K562 (cell line): ENCODE measurements around the gene CCL8. TPM values are rescaled to one million over a fixed set of nuclear protein-coding genes. Genes with fewer than 3 reads are reported as not detected.

Experiments used
- ATAC-seq: fragments of 200-7000 bp; cut with Tn5 transposase; 3 replicates; pipeline ENCODE4 v1.9.1; 2020; ENCODE audit warnings: moderate library complexity
- BruUV-seq: library from RNA; stranded (reverse); fragments of 400-500 nt; replicated peaks from 2 replicates; lab custom pipeline; 2021; lab: Mats Ljungman, UMichigan
- CTCF ChIA-PET: fragments of 300-600 bp; formaldehyde crosslinking; extraction: SDS; loops from one replicate; lab custom pipeline; 2021; ENCODE audit warnings: low intra/inter-chr PET ratio; lab: Yijun Ruan, JAX
- POLR2A ChIA-PET: fragments of 300-600, 350-650 bp; sonication (Branson Sonifier 250); formaldehyde crosslinking; extraction: SDS; loops from one replicate; lab custom pipeline; 2021; ENCODE audit warnings: antibody characterized with exemption, inconsistent platforms; lab: Yijun Ruan, JAX
- DNase-seq, 4 experiments: peaks; one replicate each; pipeline versions ENCODE4 v3.0.0 to v3.0.0-alpha.2; 2011 to 2018; ENCODE audit warnings: low spot score in 3 of 4, mixed read lengths in 3 of 4; ENCODE audit errors: extremely low read depth in 1 of 4
- FAIRE-seq: peaks from 2 replicates; lab custom pipeline; 2011; peaks lifted over from hg19 to GRCh38; lab: Jason Lieb, UNC
- H2AFZ ChIP-seq: 2 replicates; pipeline ENCODE4 v1.6.0; 2011; ENCODE audit warnings: low read depth, low read length, control low read depth, inconsistent platforms
- H3K27ac ChIP-seq: fragments of 200-600 bp; 3 replicates; pipeline ENCODE4 v1.8.0; 2011; ENCODE audit warnings: low read depth, mild to moderate bottlenecking, control low read depth, inconsistent platforms, low read length, moderate library complexity, mixed read lengths; ENCODE audit errors: extremely low read depth
- H3K27me3 ChIP-seq, 2 experiments: fragments of 300-600 bp in 1 of 2; 2 replicates in 1 of 2; 3 replicates in 1 of 2; pipeline versions ENCODE4 v1.6.0 to v1.8.0; 2011; ENCODE audit warnings: inconsistent platforms in 2 of 2, low read length in 2 of 2, mild to moderate bottlenecking in 1 of 2, mixed read lengths in 1 of 2, moderate library complexity in 1 of 2; ENCODE audit not compliant: control insufficient read depth in 2 of 2, insufficient read depth in 2 of 2
- H3K36me3 ChIP-seq: fragments of 300-600 bp; 3 replicates; pipeline ENCODE4 v1.8.0; 2011; ENCODE audit warnings: mild to moderate bottlenecking, low read length, inconsistent platforms; ENCODE audit not compliant: control insufficient read depth, insufficient read depth
- H3K4me1 ChIP-seq, 2 experiments: fragments of 200-600 bp in 1 of 2; replicated peaks in 1 of 2; 2 replicates in 1 of 2; 3 replicates in 1 of 2; pipeline versions ENCODE4 v1.5.1 to v1.8.0; 2011; ENCODE audit warnings: inconsistent platforms in 2 of 2, low read length in 2 of 2, mild to moderate bottlenecking in 1 of 2, mixed read lengths in 1 of 2, moderate library complexity in 1 of 2; ENCODE audit not compliant: control insufficient read depth in 2 of 2, insufficient read depth in 2 of 2
- H3K4me2 ChIP-seq: 2 replicates; pipeline ENCODE4 v1.6.1; 2011; ENCODE audit warnings: low read length, control low read depth, inconsistent platforms, mixed read lengths; ENCODE audit not compliant: insufficient read depth
- H3K4me3 ChIP-seq: fragments of 200-600 bp; sonication (generic), shearing (Covaris generic); 2 replicates; pipeline ENCODE4 v1.5.1; 2016; ENCODE audit warnings: control low read depth, inconsistent platforms
- H3K79me2 ChIP-seq: fragments of 200-600 bp; 3 replicates; pipeline ENCODE4 v1.8.0; 2011; ENCODE audit warnings: low read length, inconsistent platforms; ENCODE audit not compliant: control insufficient read depth, insufficient read depth
- H3K9ac ChIP-seq, 2 experiments: 2 replicates each; pipeline versions ENCODE4 v1.6.0 to v1.6.1; 2011; ENCODE audit warnings: low read depth in 2 of 2, low read length in 2 of 2, control low read depth in 1 of 2, inconsistent platforms in 1 of 2, mild to moderate bottlenecking in 1 of 2, mixed read lengths in 1 of 2; ENCODE audit not compliant: insufficient read depth in 1 of 2
- H3K9me1 ChIP-seq: one replicate; pipeline ENCODE4 v1.6.0; 2011; ENCODE audit warnings: inconsistent platforms, mild to moderate bottlenecking, low read length, moderate library complexity; ENCODE audit not compliant: control insufficient read depth, insufficient read depth
- H3K9me3 ChIP-seq: replicated peaks from 2 replicates; pipeline ENCODE4 v1.5.1; 2011; ENCODE audit warnings: low read depth, low read length, inconsistent platforms; ENCODE audit not compliant: control insufficient read depth, insufficient read depth
- H4K20me1 ChIP-seq: replicated peaks from 2 replicates; pipeline ENCODE4 v1.6.1; 2011; ENCODE audit warnings: low read length, inconsistent platforms, mixed read lengths; ENCODE audit not compliant: control insufficient read depth, insufficient read depth
- CBFB ChIP-seq: sonication (generic); formaldehyde crosslinking; IDR thresholded peaks from 2 replicates; pipeline ENCODE4 v1.4.0; 2020; ENCODE audit warnings: mild to moderate bottlenecking, missing genetic modification reagents
- ELF2 ChIP-seq: fragments of 250-450 bp; sonication (Bioruptor Pico); IDR thresholded peaks from 2 replicates; pipeline ENCODE4 v1.5.0; 2021; ENCODE audit warnings: mild to moderate bottlenecking
- ETV6 ChIP-seq, 3 experiments: fragments of 150-350 bp in 1 of 3; sonication (generic) in 1 of 3; formaldehyde crosslinking in 1 of 3; IDR thresholded peaks; 2 replicates each; pipeline versions ENCODE4 v1.6.1 to v1.8.0; 2014 to 2022; ENCODE audit warnings: borderline replicate concordance in 2 of 3, low read depth in 2 of 3, antibody characterized with exemption in 1 of 3, low read length in 1 of 3, mild to moderate bottlenecking in 1 of 3, missing genetic modification reagents in 1 of 3
- JUNB ChIP-seq: fragments of 450-650 bp; formaldehyde crosslinking; conservative IDR thresholded peaks from 2 replicates; pipeline ENCODE4 v1.4.0; 2020; ENCODE audit warnings: mild to moderate bottlenecking
- NBN ChIP-seq: fragments of 450-650 bp; IDR thresholded peaks from 2 replicates; pipeline ENCODE4 v1.6.1; 2016; ENCODE audit warnings: low read depth, mild to moderate bottlenecking
- TAF7 ChIP-seq: fragments of 450-650 bp; IDR thresholded peaks from 2 replicates; pipeline ENCODE4 v1.6.1; 2016; ENCODE audit warnings: missing genetic modification characterization, missing compliant biosample characterization
- ZNF140 ChIP-seq: fragments of 250-450 bp; sonication (Bioruptor Pico); IDR thresholded peaks from 2 replicates; pipeline ENCODE4 v1.8.0; 2021; ENCODE audit warnings: moderate library complexity, mild to moderate bottlenecking, inconsistent platforms
- WGBS: fragments of 100-300 bp; shearing (Covaris generic); methylation state at CpG from one replicate; pipeline ENCODE4 v1.1.6; 2016; ENCODE audit warnings: low coverage, mixed read lengths; ENCODE audit not compliant: insufficient coverage; ENCODE audit errors: missing lambda C conversion rate; 5-methylcytosine and 5-hydroxymethylcytosine counted together
- in situ Hi-C: fragments of 300-500 bp; cut with MboI; formaldehyde crosslinking; loops from 4 replicates; pipeline ENCODE4 v1.15.0; 2018; ENCODE audit warnings: inconsistent platforms, mixed read lengths
- intact Hi-C: fragments of 100-400 bp; cut with micrococcal nuclease; formaldehyde crosslinking; loops from 2 replicates; pipeline ENCODE4 v1.14.2; 2022
- polyA plus RNA-seq, 8 experiments: library from polyadenylated mRNA; depleted of rRNA in 4 of 8; stranded (reverse) in 5 of 8; unstranded in 3 of 8; fragments of >200 nt; fragmentation: Nextera tagmentation in 2 of 8; fragmentation: Illumina TruSeq in 1 of 8; extraction: Ambion mirVana in 2 of 8; extraction: Trizol in 1 of 8; gene quantifications; 2 replicates each; pipeline versions ENCODE4 v1.2.1 to v1.2.3, GENCODE V29; 2011 to 2014; ENCODE audit warnings: inconsistent platforms in 1 of 8, missing spikeins in 1 of 8
- total RNA-seq, 7 experiments: library from RNA; depleted of rRNA in 6 of 7; stranded (reverse); fragments of >200 nt in 6 of 7; fragmentation: Illumina TruSeq in 2 of 7; extraction: Trizol in 2 of 7; gene quantifications; 2 replicates each; pipeline versions ENCODE4 v1.2.1 to v1.2.3, GENCODE V29; 2011 to 2021; ENCODE audit warnings: low replicate concordance in 1 of 7
- TF ChIP-seq, protein P1 (sequence below): sonication (generic); formaldehyde crosslinking; IDR thresholded peaks from 2 replicates; pipeline ENCODE4 v1.8.1; 2022; ENCODE audit warnings: missing genetic modification reagents
- TF ChIP-seq, protein P2 (sequence below): fragments of 250-450 bp; sonication (Bioruptor Pico); IDR thresholded peaks from 2 replicates; pipeline ENCODE4 v1.4.0; 2020
- TF ChIP-seq, protein P3 (sequence below): fragments of 450-650 bp; IDR thresholded peaks from 2 replicates; pipeline ENCODE4 v1.6.1; 2018; ENCODE audit not compliant: partially characterized antibody

Gene CCL8
- total and polyA plus RNA-seq, 9 of the 15 experiments (the other 6 are each of a cell fraction or from before 2014, with no cell fraction given): 0.06 TPM; not detected in 8

DNA sequence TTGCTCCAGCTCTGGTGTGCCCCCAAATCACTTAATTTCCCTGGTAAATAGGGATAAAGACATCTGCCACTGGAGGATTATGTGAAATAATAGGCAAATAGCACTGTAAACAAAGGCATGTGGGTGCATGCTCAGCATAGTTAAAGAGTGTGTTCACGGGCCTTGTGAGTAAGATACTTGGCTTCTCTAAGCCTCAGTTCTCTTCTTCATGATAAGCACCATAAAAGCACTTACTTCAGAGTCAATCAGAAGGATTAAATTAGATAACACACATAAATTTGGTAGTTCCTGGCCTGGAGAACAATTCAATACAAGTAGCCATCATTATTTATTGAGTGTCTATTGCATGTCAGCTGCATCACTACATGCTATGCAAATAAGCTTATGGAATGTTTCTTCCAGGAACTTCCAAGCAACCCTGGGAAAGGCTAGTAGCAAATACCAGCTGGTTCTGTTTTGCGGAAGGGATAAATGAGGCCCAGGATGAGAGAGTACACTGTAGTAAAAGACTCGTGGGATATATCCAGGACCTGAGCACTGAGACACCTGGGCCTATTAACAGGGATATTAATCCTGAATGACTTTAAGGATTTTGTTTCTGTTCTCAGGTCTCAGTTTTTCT is 19.2 kb upstream of the CCL8 start:
- no peaks in the 10 kb centered on the region for H3K9me3 ChIP-seq
- ATAC-seq: no peak
- H3K9ac ChIP-seq: no peak overlapping the region
- WGBS: 9% methylated on average over 3 of the region's 3 CpGs
- no peak for DNase-seq
- BruUV-seq: no TSS peak
- H3K79me2 ChIP-seq: no peaks in the 10 kb centered on the region
- CTCF ChIA-PET: no interaction called here
- no peak overlapping the region for H3K27ac ChIP-seq
- TF ChIP-seq NBN (no peak), TAF7 (tag) (no peak), ZNF140 (CRISPR knock-in tag) (no peak), JUNB (CRISPR knock-in tag) (no peak), CBFB (CRISPR knock-in tag) (no peak), ETV6 (IDR thresholded peaks at IDR 0.05; ENCODE audit: borderline replicate concordance in 1 of 2, low read depth in 2 of 2, low read length in 1 of 2) (no peak), ETV6 (CRISPR knock-in tag; IDR thresholded peaks at IDR 0.05; ENCODE audit: borderline replicate concordance) (no peak), ELF2 (CRISPR knock-in tag) (no peak)
- TF ChIP-seq, protein P1, sequence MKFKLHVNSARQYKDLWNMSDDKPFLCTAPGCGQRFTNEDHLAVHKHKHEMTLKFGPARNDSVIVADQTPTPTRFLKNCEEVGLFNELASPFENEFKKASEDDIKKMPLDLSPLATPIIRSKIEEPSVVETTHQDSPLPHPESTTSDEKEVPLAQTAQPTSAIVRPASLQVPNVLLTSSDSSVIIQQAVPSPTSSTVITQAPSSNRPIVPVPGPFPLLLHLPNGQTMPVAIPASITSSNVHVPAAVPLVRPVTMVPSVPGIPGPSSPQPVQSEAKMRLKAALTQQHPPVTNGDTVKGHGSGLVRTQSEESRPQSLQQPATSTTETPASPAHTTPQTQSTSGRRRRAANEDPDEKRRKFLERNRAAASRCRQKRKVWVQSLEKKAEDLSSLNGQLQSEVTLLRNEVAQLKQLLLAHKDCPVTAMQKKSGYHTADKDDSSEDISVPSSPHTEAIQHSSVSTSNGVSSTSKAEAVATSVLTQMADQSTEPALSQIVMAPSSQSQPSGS (CRISPR knock-in tag): no peak
- TF ChIP-seq, protein P2, sequence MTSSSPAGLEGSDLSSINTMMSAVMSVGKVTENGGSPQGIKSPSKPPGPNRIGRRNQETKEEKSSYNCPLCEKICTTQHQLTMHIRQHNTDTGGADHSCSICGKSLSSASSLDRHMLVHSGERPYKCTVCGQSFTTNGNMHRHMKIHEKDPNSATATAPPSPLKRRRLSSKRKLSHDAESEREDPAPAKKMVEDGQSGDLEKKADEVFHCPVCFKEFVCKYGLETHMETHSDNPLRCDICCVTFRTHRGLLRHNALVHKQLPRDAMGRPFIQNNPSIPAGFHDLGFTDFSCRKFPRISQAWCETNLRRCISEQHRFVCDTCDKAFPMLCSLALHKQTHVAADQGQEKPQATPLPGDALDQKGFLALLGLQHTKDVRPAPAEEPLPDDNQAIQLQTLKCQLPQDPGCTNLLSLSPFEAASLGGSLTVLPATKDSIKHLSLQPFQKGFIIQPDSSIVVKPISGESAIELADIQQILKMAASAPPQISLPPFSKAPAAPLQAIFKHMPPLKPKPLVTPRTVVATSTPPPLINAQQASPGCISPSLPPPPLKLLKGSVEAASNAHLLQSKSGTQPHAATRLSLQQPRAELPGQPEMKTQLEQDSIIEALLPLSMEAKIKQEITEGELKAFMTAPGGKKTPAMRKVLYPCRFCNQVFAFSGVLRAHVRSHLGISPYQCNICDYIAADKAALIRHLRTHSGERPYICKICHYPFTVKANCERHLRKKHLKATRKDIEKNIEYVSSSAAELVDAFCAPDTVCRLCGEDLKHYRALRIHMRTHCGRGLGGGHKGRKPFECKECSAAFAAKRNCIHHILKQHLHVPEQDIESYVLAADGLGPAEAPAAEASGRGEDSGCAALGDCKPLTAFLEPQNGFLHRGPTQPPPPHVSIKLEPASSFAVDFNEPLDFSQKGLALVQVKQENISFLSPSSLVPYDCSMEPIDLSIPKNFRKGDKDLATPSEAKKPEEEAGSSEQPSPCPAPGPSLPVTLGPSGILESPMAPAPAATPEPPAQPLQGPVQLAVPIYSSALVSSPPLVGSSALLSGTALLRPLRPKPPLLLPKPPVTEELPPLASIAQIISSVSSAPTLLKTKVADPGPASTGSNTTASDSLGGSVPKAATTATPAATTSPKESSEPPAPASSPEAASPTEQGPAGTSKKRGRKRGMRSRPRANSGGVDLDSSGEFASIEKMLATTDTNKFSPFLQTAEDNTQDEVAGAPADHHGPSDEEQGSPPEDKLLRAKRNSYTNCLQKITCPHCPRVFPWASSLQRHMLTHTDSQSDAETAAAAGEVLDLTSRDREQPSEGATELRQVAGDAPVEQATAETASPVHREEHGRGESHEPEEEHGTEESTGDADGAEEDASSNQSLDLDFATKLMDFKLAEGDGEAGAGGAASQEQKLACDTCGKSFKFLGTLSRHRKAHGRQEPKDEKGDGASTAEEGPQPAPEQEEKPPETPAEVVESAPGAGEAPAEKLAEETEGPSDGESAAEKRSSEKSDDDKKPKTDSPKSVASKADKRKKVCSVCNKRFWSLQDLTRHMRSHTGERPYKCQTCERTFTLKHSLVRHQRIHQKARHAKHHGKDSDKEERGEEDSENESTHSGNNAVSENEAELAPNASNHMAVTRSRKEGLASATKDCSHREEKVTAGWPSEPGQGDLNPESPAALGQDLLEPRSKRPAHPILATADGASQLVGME (CRISPR knock-in tag): no peak
- TF ChIP-seq, protein P3, sequence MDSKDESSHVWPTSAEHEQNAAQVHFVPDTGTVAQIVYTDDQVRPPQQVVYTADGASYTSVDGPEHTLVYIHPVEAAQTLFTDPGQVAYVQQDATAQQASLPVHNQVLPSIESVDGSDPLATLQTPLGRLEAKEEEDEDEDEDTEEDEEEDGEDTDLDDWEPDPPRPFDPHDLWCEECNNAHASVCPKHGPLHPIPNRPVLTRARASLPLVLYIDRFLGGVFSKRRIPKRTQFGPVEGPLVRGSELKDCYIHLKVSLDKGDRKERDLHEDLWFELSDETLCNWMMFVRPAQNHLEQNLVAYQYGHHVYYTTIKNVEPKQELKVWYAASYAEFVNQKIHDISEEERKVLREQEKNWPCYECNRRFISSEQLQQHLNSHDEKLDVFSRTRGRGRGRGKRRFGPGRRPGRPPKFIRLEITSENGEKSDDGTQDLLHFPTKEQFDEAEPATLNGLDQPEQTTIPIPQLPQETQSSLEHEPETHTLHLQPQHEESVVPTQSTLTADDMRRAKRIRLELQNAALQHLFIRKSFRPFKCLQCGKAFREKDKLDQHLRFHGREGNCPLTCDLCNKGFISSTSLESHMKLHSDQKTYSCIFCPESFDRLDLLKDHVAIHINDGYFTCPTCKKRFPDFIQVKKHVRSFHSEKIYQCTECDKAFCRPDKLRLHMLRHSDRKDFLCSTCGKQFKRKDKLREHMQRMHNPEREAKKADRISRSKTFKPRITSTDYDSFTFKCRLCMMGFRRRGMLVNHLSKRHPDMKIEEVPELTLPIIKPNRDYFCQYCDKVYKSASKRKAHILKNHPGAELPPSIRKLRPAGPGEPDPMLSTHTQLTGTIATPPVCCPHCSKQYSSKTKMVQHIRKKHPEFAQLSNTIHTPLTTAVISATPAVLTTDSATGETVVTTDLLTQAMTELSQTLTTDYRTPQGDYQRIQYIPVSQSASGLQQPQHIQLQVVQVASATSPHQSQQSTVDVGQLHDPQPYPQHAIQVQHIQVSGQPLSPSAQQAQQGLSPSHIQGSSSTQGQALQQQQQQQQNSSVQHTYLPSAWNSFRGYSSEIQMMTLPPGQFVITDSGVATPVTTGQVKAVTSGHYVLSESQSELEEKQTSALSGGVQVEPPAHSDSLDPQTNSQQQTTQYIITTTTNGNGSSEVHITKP: no peak
- peaks cover 0 to 4% of the 10 kb centered on the region in 2 experiments; a peak in 2 of 5 replicates for H3K27me3 ChIP-seq
- no peaks in the 10 kb centered on the region for H3K4me1 ChIP-seq
- no peak overlapping the region for H2AFZ ChIP-seq
- H3K4me2 ChIP-seq: no peak overlapping the region
- POLR2A ChIA-PET: interaction anchor here (0.6 to 0.9 kb wide), 3 partner anchors 24 to 682 kb away, joined by 3 read pairs; no protein-coding TSS in a partner anchor
- in situ Hi-C loops: loop anchor here (10.0 kb wide), 1 partner anchor 95 kb away; no protein-coding TSS in a partner anchor
- no peaks in the 10 kb centered on the region for H4K20me1 ChIP-seq
- no peaks in the 10 kb centered on the region for H3K9me1 ChIP-seq
- intact Hi-C loops: no loop called here
- FAIRE-seq: no peak
- H3K4me3 ChIP-seq: no peak overlapping the region
- H3K36me3 ChIP-seq: no peaks in the 10 kb centered on the region
